GM19395 (cell line): ENCODE data around the gene RHBDF2.
"Not testable (repeated sequence)": the region's sequence is repeated elsewhere in the genome, so short reads cannot be mapped to it uniquely, and the experiment has no call there.

Experiments
- ATAC-seq: cut with Tn5 transposase; IDR thresholded peaks from one replicate; pipeline ENCODE4 v1.9.1; 2021; ENCODE audit warnings: mild to moderate bottlenecking, moderate library complexity; ENCODE audit not compliant: unreplicated experiment

Gene RHBDF2

DNA sequence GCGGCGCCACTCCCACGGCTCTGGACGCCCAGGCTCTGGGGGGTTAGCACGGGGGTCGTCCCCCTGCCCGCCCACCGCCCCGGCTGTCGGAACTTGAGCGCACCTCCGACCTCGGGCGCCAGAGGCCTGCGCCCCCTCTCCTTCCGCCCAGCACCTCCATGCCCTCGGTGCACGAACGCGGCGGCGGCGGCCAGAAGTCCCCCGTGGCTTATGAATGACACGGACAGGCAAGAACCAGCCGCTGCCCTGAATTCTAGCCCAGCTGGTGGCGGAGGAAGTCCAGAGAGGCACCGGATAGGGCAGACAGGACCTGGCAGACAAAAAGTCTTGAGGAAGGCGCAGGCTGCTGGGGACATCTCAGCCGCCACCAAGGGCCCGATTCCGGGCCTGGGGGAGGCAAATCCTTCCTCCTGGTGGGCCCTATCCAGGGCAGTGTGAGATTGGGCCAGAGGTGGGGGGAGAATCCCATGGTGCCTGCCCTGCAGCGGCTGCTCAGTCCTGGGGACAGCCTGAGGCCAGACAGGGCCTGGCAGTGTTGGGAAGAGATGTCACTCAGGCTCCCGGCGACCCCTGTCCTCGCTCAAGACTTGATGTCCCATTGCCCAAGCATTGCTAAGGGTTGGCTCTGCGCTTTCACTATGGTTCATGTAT is 37.2 kb upstream of the RHBDF2 start:
- no peak for ATAC-seq

DNA sequence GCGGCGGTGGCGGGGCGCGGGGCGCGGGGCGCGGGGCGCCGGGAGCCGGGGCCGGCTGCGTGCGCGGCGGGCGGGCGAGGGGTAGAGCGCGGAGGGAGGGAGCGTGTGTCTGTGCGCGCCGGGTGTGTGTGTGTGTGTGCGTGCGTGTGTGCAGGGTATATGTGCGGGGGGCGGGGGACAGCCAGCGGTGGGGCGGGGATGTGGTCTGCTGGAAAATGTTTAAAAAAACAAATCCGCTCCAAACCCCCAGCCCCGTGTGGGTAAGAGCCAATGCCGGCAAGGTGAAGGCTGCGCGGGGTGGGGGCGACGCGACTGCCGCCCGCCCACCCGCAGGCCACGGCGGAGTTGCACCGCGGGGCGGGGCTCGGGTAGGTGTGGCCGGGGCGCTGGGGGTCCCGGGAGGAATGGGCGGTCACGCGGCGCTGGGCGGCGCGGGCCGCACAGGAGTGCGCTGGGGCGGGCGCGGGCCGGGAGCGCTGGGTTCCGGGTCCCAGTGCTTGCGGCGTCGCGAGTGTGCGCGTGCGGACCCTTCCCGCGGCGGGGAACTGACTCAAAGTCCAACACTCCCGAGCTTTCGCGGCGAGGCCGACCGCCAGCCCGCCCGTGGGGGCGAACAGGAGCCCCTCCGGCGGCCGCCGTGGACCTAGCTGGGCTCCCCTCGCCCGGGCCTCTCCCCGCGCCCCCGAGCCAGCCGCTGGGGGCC is 36.5 kb upstream of the RHBDF2 start, which contains the start of gene CYGB:
Gene CYGB, minus strand, starts transcription at position 132 of the 703 bp plus-strand sequence. CDS start 167 bp downstream, outside the sequence.
- ATAC-seq, result no peak

DNA sequence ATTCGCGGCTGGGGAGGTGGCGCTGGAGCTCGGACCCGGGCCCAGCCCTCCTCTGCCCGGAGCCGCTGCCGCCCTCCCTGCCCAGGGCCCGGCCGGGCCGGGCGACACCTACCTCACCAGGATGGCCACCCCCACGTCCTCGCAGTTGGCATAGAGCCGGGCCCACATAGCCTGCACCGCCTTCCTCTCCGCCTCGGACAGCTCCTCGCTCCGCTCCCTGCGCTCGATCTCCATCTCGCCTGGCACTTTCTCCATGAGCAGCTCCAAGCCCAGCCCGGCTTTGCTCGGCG is 36.0 kb upstream of the RHBDF2 start:
- ATAC-seq, result no peak

DNA sequence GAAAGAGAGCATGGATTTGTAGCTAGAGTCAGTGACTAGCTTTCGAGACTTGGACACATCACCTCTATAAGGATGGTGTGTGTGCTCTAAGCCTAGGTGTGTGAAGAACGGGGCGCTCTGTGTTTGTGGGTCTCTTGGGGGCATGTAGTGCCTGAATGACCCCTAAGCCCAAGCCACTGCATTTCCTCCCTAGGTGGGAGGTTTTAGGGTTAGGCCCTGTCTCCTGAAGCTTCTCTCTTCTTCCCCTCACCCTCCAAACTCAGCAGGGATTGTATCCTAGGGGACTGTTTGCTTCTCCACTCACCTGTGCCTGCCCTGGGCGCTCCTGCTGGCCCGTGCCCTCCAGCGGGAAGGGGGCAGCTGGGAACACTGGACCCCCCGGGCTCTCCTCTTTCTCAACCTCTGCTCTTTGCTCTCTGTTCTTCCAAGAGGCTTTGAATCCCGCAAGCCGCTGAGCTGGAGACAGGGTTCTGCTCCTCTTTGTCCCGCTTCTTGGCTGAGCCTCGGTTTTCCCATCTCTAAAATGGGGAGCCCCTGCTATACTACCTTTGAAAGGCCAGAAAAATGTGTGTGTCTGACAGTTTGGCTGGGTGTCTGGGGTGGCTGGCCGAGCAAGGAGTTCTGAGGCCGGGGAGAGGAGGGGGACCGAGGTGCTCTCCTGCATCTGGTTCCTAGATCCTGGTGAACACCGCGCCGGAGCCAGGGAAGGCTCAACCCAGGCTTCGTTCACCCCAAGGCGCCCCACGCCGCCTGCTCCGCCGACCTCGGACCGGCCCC is 35.5 kb upstream of the RHBDF2 start:
- no peak for ATAC-seq

DNA sequence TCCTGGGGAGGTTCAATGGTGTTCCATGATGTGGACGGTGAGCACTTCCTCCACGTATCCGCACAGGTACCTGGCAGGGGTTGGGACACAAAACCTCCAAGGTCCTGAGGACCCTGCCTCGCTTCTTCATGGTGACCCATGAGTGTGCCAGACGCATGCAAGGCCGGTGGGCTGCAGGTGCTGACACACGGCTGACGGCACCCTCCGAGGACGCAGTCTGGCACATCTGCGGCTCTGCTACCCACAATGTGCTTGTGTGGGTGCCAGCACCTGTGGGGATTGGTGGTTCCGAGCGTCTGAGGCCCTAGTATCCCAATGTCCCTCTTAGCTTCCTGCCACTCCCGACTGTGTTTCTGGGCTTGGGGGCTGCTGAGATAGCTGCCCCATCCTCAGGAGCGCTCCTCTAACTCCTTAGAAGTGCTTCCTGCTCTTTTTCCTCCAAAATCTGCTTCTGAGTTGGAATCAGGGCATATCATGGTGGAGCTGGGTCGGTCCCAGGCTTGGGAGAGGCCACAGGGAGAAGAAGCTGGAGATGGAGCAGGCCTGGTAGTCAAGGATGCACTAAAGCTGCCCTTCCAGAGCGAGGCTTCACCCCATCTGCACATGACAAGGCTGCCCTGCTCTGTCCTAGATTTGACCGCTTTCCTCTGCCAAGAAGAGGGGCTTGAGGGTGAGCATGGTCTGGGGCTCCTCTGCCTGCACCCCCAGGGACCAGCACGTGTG is 34.7 kb upstream of the RHBDF2 start:
- ATAC-seq, result no peak

DNA sequence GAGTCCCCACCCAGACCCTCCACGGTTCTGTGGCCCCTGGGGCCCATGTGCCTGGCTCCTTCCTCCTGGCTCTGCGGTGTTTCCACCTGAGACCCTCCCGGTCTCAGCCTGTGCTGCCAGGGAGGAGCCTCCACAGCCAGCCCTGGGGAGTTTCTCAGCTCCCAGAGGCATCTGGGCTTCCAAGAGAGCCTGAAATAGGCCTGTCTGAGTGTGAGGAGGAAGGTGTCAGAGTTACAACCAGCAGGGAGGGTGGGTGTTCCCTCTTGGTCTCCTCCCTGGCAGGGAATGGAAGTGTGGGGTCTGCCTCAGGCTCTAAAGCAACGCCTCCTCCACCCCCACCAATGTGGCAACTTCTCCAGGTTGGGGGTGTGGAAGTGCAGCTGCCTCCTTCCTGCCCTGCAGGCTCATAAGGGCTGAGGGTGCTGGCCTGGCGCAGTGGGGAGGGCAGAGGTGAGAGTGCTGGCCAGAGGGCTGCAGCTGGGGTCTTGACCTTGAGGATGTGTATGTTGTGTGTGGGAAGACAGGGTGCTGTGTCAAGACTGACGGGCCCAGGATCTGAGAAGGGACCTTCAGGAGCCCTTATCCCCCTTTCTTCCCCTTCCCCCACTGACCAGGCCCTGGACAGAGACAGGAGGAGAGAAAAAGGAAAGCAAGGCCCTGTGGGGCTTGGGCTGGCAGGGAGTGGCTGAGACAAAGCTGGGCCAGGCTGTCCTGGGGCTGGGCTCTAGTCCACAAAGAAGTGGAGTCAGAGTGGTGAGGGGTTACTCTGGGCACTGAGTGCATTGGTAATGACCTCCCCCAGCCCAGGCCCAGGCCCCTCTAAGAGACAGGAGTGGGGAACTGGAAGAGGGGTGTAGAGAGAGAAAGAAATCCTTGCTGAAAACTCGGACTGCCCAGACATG is 33.9 kb upstream of the RHBDF2 start:
- ATAC-seq, result no peak

DNA sequence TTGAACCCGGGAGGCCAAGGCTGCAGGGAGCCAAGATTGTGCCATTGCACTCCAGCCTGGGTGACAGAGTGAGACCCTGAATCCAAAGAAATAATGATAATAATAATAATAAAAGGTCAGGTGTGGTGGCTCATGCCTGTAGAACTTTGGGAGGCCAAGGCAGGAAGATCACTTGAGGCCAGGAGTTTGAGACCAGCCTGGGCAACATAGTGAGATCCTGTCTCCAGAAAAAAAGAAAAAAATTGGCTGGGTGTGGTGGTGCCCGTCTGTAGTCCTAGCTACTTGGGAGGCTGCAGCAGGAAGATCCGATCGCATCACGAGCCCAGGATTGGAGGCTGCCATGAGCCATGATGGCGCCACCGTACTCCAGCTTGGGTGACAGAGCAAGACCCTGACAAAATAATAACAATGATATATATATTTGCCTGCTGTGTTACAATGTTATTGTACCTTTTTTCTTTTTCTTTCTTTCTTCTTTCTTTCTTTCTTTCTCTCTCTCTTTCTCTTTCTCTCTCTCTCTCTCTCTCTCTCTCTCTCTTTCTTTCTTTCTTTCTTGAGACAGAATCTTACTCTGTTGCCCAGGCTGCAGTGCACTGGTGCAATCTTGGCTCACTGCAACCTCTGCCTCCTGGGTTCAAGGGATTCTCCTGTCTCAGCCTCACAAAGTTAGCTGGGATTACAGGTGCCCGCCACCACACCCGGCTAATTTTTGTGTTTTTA is 32.6 kb upstream of the RHBDF2 start:
- not testable (repeated sequence) for ATAC-seq

DNA sequence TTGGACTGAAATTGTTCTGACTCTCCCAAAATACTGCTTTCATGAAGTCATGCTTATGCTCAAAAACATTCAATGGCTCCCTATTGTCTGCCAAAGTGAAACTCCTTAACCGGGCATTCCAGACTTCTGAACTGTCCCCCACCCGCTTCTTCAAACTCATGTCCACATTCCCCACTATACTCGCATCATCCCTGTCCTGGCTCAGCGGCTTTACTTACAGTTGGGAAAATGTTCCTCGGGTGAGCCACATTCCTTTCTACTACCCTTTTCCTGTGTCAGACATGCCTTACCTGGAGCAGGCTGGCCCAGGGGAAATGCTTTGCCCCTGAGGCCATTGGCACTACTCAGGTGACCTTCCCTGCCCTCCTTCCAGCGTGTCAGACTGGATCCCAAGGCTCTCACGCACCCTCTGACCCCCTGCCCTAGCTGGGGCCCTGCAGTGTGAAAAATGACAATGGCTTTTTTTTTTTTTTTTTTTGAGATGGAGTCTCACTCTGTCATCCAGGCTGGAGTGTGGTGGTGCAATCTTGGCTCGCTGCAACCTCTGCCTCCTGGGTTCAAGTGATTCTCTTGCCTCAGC is 30.9 kb upstream of the RHBDF2 start:
- no peak for ATAC-seq

DNA sequence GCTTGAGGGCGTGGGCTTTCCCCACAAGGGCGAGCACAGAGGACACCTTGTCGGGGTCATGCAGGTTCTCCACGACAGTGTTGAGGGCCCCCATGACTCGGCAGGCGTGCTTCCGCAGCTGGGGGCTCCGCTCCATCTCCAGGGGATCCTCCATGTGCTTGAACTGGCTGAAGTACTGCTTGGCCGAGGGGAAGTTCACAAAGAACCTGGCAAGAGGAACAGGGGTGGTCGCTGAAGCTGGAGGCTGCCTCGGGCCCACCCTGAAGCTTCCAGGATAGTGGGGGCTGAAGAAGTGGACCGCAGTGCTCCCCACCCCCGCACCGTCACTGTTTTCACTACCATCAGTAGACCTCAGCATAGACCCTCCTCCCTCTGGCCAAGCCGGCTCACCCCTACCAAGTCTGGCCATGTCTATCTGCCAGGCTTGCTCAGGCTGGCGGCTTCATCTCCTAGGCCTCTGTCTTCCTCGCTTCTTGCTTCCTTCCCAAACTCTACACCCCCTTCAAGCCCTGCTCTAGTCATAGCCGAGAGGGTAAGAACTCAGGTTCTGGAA is 30.3 kb upstream of the RHBDF2 start:
- ATAC-seq, result no peak

DNA sequence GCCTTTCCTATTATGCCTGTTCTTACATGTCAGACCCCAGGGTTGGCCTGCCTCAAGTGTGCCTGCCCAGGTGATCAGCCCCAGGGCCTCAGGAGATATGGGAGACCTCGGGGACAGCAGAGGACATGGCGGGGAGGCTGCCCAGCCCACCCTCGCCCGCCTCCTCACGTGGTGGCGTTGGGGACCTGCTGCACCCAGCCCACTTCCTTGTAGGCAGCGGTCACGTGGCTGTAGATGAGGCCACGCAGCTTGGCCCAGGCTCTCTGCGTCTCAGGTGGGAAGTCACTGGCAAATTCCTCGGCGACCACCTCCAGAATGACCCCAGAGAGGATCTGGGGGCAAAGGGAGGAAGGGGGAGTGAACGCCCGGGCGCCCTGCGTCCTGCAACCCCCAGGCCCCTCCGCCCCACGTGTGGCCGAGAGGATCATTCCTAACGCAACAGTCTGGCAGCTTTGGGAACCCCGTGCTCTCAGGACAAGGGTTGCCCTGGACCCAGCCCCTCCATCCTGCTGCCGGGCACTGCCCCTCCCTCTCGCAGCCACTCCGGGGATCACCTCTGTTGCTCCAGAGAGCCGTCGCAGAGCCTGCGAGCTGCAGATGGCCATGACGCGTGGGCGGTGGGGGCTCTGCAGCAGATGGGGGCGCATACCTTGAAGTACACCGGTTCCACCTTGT is 29.7 kb upstream of the RHBDF2 start:
- ATAC-seq, result no peak

DNA sequence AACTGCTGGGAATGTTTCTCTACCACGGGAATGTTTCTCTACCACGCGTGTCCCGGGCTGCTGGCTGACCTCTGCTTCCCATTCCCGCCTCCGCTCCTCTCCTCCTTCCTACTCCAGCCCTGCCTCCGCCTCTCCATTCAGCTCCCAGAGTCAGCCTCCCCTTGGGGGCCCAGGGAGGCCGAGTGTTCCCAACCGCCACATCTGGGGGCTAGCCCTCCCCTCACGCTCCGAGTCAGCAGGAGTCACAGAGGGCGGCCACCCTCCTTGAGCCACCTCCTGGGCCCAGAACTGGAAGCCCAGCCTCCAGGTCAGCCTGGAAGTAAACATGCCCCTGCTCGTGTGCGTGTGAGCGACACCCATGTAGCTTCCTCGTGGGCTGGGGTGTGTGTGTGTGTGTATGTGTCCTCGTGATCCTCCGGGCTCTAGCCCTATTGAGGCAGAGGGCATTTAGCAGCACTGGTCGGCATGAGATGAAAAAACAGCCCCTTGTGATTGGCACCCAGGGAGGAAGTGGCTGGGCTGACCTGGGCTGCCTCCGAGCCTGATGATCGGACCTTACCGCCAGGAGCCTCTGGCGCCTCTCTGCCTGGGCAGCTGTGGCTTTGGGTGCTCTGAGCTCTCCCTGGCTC is 29.0 kb upstream of the RHBDF2 start:
- ATAC-seq, result no peak

DNA sequence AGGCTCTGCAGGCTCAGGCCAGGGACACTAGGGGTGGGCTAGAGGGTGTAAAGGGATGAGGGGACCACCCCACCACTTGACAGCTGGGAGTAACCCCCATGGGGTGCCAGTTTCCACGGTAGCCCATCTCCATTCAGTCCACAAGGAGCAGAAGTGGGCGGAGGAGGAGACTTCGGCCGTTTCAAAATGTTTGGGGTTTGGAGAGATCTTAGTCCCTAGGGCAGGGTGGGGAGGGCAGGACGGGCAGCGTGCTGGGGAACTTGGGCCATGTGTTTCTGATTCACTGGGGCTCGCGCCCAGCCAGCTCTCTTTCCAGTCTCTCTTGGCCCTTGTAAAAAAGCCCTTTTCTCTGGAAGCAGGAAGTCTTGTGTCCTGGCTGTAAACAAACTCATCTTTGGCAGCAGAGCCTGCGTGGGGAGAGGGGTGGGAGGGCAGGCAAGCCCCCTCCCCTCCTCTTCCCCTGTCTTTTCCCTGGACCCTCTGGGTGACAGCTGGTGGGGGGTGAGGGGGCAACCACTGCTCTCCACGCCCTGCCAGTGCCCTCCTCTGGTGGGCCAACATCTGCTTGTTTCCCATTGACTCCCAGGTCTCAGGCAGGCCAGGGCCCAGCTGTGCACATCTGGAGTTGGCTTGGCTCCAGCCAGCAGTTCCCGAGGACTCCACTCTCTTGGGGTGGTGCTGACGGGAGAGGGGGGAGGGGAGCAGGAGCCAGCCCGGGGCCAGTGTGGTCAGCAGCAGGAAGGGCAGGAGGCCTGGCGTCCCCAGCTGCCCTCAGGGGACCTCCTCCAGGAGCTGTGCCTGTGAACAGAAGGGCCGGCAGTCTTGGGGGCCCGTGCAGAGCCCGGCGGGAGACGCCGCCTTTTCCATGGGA is 28.2 kb upstream of the RHBDF2 start:
- no peak for ATAC-seq

DNA sequence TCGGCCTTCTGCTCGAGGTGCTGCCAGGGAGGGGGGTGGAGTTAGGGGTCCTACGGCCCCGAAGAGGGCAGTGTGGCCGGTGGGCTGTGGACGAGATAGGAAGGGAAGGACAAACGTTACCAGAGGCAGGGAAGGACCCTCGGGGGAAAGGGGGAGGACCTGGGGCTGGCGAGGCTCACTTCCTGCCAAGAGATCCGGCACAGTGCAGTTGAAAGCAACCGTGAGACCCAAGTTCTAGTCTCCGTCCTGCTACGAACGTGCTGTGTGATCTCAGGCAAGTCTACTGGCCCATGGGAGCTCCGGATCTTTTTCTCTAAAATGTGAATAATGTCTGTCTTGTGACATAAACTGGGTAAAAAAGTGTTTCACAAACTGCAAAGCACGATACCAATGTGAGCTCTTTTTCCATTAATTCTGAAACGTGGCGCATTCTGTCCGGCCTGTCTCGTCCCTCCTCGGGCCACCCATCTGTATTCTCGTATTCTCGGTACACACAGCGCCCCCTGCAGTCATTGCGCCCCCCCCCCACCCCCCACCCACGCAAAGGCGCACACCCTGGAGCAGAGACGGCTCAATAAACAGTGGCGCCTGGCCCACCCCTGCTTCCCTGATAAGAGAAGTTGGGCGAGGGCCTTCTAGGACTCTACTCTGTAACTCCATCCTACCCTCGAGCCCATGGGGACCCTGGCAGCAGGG is 27.5 kb upstream of the RHBDF2 start:
- ATAC-seq, result no peak

DNA sequence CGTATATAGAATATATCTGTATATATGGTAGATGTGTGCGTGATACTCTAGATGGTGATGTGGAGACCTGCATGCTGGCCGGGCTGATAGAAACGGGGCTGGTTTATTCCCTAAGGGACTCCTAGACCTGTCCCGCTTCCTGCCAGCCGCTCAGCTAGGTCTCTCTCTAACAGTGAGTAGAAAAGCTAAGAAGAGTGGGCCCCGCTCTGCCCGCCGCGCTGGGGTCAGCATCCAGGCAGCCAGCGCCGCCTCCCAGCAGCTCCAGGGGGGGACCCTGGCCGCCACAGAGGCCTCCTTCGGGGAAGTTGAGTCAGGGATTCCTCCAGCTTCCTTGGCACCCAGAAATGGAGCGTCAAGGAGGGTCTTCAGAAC is 26.9 kb upstream of the RHBDF2 start:
- ATAC-seq, result peak; percentile 53

DNA sequence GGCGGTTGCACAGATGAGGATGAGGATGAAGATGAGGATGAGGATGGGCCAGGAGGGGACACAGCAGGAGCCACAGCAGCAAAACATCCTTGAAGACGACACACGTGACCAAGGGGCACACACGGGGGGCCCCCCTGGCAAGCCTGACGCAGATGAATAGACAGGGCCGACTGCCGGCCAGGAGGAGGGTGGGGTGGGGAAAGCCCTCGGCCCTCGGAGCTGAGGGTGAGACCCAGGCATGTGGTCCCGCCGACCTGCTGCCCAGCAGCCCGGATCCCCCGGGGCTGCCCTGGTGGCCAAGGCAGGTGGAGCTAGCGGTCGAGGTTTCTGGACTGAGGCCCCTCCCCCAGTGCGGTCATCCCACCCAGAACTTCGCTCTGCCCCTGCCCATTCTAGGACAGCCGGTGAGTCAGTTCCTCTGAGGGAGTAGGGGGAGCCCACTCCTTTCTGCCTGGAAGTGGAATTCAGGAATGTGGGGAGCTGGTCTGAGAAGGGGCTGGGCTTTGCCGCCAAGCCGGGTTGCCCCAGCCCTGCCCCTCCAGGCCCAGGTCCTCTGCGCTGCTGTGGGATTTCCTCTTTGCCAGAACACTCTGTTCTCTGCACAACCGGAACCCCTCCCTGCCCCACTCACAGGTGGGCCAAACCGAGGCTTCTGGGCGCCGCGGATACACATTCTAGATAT is 26.3 kb upstream of the RHBDF2 start:
- ATAC-seq, result peak; percentile 58

DNA sequence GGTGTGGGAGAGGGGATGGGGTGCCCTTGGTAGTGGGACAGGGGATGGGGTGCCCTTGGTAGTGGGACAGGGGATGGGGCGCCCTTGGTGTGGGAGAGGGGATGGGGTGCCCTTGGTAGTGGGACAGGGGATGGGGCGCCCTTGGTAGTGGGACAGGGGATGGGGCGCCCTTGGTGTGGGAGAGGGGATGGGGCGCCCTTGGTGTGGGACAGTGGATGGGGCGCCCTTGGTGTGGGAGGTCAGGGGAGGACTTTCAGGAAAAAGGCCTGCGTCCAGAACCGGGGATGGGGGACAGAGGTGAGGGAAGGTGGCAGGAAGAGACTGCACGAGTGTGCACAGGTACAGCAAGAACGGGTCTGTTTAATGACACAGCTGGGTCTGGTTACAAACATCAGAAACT is 25.8 kb upstream of the RHBDF2 start:
- ATAC-seq, result not testable (repeated sequence)
